Neural progenitor cell (in vitro differentiated cells): ENCODE measurements around the gene JPH2. TPM values are rescaled to one million over a fixed set of nuclear protein-coding genes. Genes with fewer than 3 reads are reported as not detected.

Experiments
- total RNA-seq: library from RNA; depleted of rRNA; stranded (reverse); fragments of >200 nt; gene quantifications from 2 replicates; pipeline ENCODE4 v1.2.3, GENCODE V29; 2015; ENCODE audit warnings: low replicate concordance

JPH2 gene
- total RNA-seq, 1 donor from 2014 or later, result not detected

Other genes starting within 250 kb of the JPH2 start
- 44.4 and 51.8 TPM in 2 replicates for gene OSER1, start 23.6 kb upstream of the JPH2 start, total RNA-seq
- gene GDAP1L1, start 60.1 kb upstream of the JPH2 start, total RNA-seq, result 0.26 and 1.3 TPM in 2 replicates
- gene FITM2, start 124.0 kb upstream of the JPH2 start, total RNA-seq, result 1.4 and 1.9 TPM in 2 replicates
- gene R3HDML, start 149.9 kb upstream of the JPH2 start, total RNA-seq, result not detected in 2 replicates
- 0.68 and 1.6 TPM in 2 replicates for gene HNF4A, start 168.5 kb upstream of the JPH2 start, total RNA-seq